ENCODE measurements around the gene KPTN. TPM values are rescaled to one million over a fixed set of nuclear protein-coding genes. Genes with fewer than 3 reads are reported as not detected.

KPTN gene
- total RNA-seq, 1 experiment from 2014 or later, result 23.8 TPM

DNA sequence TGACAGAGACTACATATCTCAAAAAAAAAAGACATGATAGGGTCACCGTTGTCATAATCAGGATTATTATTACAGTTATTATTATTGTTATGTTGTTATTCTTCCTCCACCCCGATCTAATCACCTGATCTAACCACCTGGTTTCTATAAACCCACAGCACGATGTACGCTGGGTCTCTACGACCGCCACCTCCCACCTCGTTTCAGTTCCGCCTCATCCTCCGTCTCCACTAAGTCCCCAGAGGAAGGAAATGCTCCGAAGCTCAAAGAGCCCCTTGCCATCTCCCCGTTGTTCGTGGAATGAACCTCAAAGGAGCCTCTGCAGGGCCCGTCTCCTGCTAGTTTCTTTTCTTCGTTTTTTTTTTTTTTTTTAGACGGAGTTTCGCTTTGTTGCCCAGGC, 48.8 kb downstream of the KPTN start:
- no peaks in the 10 kb centered on the region for H4K20me1 ChIP-seq (ENCODE audit: insufficient read depth)
- ChIA-PET POLR2A (no interaction called here), RAD21 (ENCODE audit: low non-redundant PET in 1 of 2, low total read pairs in 2 of 2, uncharacterized antibody in 2 of 2, unreplicated experiment in 2 of 2) (interaction anchor here in 1 of 2 experiments (2.0 kb wide), 1 partner anchor 263 kb away, joined by 8 read pairs; no protein-coding TSS in a partner anchor), CTCF (interaction anchor here (1.4 to 2.4 kb wide), 3 partner anchors 80 to 278 kb away, joined by 4 to 6 read pairs (median 4); partner anchors contain the start of genes EHD2 and NAPA)
- intact Hi-C loops (cut with micrococcal nuclease), result no loop called here
- no peak overlapping the region for H3K27ac ChIP-seq (ENCODE audit: low read depth, low read length)
- ATAC-seq, result no peak
- H2AFZ ChIP-seq (ENCODE audit: low read depth, low read length, poor library complexity, severe bottlenecking), result no peak overlapping the region
- H3K4me2 ChIP-seq (ENCODE audit: low read length), result no peak overlapping the region
- DNase-seq (ENCODE audit: low read depth, low spot score), result no peak
- peaks cover 0 to 10% of the 10 kb centered on the region in 2 experiments; a peak in 2 of 4 replicates for H3K4me1 ChIP-seq (ENCODE audit: control insufficient read depth in 1 of 2, insufficient read depth in 2 of 2, low read length in 2 of 2)
- no peak overlapping the region for H3K9ac ChIP-seq (ENCODE audit: low read length)
- H3K4me3 ChIP-seq (replicated peaks in 1 of 2; ENCODE audit: low read depth in 1 of 2, low read length in 2 of 2), result no peak overlapping the region
- H3K9me2 ChIP-seq (ENCODE audit: insufficient read depth), result no peaks in the 10 kb centered on the region
- no peaks in the 10 kb centered on the region for H3K36me3 ChIP-seq (ENCODE audit: control insufficient read depth in 1 of 2, insufficient read depth in 2 of 2, low read length in 2 of 2)
- no peaks in the 10 kb centered on the region for H3K27me3 ChIP-seq (ENCODE audit: insufficient read depth, low read length)
- H3K79me2 ChIP-seq (ENCODE audit: insufficient read depth, low read length), result no peaks in the 10 kb centered on the region
- no peak for TF ChIP-seq YY1 (IDR thresholded peaks at IDR 0.05; ENCODE audit: extremely low read depth, insufficient replicate concordance, low read depth, low read length)
- no peak for TF ChIP-seq CEBPB (IDR thresholded peaks at IDR 0.05; ENCODE audit: low read depth)
- TF ChIP-seq, protein P1, sequence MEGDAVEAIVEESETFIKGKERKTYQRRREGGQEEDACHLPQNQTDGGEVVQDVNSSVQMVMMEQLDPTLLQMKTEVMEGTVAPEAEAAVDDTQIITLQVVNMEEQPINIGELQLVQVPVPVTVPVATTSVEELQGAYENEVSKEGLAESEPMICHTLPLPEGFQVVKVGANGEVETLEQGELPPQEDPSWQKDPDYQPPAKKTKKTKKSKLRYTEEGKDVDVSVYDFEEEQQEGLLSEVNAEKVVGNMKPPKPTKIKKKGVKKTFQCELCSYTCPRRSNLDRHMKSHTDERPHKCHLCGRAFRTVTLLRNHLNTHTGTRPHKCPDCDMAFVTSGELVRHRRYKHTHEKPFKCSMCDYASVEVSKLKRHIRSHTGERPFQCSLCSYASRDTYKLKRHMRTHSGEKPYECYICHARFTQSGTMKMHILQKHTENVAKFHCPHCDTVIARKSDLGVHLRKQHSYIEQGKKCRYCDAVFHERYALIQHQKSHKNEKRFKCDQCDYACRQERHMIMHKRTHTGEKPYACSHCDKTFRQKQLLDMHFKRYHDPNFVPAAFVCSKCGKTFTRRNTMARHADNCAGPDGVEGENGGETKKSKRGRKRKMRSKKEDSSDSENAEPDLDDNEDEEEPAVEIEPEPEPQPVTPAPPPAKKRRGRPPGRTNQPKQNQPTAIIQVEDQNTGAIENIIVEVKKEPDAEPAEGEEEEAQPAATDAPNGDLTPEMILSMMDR (IDR thresholded peaks at IDR 0.05 in 2 of 3, conservative IDR thresholded peaks at IDR 0.05 in 1 of 3; ENCODE audit: borderline replicate concordance in 1 of 3, insufficient read depth in 1 of 3, low read depth in 2 of 3, low read length in 2 of 3), result no peak
- TF ChIP-seq SP1 (IDR thresholded peaks at IDR 0.05; ENCODE audit: low read depth), result no peak
- no peak for TF ChIP-seq ELF1 (IDR thresholded peaks at IDR 0.05; ENCODE audit: borderline replicate concordance, low read depth)
- TF ChIP-seq, protein P2, sequence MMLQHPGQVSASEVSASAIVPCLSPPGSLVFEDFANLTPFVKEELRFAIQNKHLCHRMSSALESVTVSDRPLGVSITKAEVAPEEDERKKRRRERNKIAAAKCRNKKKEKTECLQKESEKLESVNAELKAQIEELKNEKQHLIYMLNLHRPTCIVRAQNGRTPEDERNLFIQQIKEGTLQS (IDR thresholded peaks at IDR 0.05), result no peak
- TF ChIP-seq EGR1 (IDR thresholded peaks at IDR 0.05; ENCODE audit: low read depth), result no peak
- no peak for TF ChIP-seq ZFX (IDR thresholded peaks at IDR 0.05)
- TF ChIP-seq RAD21 (IDR thresholded peaks at IDR 0.05; ENCODE audit: low read depth), result no peak
- no peak for TF ChIP-seq JUND (IDR thresholded peaks at IDR 0.05)
- H3K9me3 ChIP-seq (ENCODE audit: control insufficient read depth in 1 of 2, insufficient read depth in 1 of 2, low read depth in 1 of 2, low read length in 2 of 2), result no peaks in the 10 kb centered on the region
- BruUV-seq (replicated peaks), result no TSS peak

Measured in HCT116 (cell line).